Erythroblast (primary cell): ENCODE measurements around the gene RUSC2.

ENCODE experiments used
- DNase-seq, 2 experiments: peaks; one replicate each; lab custom pipeline; 2025; lab: John Stamatoyannopoulos, UW
- GATA1 ChIP-seq: IDR thresholded peaks from 2 replicates; pipeline ENCODE4 v1.6.1; 2011; ENCODE audit warnings: low read depth, mild to moderate bottlenecking, control low read depth, low read length, moderate library complexity
- POLR2A ChIP-seq: IDR thresholded peaks from 2 replicates; pipeline ENCODE4 v1.6.1; 2011; ENCODE audit warnings: mild to moderate bottlenecking, low read length

Gene RUSC2, protein sequence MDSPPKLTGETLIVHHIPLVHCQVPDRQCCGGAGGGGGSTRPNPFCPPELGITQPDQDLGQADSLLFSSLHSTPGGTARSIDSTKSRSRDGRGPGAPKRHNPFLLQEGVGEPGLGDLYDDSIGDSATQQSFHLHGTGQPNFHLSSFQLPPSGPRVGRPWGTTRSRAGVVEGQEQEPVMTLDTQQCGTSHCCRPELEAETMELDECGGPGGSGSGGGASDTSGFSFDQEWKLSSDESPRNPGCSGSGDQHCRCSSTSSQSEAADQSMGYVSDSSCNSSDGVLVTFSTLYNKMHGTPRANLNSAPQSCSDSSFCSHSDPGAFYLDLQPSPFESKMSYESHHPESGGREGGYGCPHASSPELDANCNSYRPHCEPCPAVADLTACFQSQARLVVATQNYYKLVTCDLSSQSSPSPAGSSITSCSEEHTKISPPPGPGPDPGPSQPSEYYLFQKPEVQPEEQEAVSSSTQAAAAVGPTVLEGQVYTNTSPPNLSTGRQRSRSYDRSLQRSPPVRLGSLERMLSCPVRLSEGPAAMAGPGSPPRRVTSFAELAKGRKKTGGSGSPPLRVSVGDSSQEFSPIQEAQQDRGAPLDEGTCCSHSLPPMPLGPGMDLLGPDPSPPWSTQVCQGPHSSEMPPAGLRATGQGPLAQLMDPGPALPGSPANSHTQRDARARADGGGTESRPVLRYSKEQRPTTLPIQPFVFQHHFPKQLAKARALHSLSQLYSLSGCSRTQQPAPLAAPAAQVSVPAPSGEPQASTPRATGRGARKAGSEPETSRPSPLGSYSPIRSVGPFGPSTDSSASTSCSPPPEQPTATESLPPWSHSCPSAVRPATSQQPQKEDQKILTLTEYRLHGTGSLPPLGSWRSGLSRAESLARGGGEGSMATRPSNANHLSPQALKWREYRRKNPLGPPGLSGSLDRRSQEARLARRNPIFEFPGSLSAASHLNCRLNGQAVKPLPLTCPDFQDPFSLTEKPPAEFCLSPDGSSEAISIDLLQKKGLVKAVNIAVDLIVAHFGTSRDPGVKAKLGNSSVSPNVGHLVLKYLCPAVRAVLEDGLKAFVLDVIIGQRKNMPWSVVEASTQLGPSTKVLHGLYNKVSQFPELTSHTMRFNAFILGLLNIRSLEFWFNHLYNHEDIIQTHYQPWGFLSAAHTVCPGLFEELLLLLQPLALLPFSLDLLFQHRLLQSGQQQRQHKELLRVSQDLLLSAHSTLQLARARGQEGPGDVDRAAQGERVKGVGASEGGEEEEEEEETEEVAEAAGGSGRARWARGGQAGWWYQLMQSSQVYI (N-terminal part only)

DNA sequence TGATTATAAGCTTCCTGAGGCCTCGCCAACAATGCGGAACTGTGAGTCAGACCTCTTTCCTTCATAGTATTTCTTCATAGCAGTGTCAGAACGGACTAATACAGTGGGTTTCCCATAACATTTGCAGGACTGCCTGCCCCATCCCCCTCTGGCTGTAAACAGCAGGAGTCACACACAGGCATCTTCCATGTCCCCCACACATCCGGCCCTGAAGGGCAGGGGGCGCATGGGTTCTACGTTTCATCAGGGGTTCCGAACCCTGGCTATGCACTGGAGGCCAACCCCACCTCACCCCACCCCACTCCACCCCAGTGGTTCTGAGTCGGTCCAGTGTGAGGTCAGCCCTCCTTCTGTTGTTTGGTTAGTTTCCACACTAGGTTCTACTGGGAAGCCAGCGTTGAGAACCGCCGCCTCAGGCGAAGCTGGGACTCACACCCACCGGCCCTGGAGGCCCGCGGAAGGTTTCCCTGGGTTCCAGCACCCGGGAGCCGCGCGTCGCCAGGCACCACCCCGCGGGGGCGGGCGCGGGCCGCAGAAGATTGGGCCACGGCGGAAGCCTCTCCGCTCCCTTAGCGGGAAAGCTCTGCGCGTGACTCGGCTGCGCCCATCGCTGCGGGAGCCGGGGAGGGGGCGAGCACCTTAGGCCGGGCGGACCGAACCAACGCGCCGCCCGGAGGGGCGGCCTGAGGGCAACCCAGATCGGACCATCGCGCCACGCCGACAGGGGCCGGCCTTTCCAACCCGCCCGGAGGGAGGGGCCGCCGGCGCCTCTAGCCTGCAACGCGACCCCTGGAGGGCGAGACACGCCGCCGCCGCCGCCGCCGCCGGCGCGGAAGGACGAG, at the start of gene RUSC2:
Gene RUSC2, plus strand, starts transcription at position 799 of the 842 bp plus-strand sequence. CDS start 56,411 bp downstream, outside the sequence.
- TF ChIP-seq GATA1 (no peak), POLR2A (no peak)
- peak; percentile 77 to 83 for DNase-seq

DNA sequence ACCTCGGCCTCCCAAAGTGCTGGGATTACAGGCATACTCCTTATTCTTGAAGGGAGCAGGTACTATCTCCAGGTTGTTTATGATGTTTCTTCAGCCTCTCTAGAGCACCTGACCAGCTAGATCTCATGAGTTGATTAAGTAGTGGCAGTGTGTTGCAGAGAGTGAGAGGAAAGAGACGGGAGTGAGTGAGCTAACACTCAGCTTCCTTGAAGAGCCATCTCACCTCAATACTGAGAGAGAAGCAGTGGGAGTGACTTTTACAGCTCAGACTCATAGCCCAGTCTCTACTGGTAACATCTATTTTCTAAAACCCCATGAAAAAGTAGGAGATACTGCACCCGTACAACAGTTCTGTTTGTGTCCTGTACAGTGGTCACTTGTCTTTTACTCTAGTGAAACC, 43.9 kb upstream of the RUSC2 start:
- no peak for DNase-seq
- no peak for TF ChIP-seq GATA1
- no peak for TF ChIP-seq POLR2A

DNA sequence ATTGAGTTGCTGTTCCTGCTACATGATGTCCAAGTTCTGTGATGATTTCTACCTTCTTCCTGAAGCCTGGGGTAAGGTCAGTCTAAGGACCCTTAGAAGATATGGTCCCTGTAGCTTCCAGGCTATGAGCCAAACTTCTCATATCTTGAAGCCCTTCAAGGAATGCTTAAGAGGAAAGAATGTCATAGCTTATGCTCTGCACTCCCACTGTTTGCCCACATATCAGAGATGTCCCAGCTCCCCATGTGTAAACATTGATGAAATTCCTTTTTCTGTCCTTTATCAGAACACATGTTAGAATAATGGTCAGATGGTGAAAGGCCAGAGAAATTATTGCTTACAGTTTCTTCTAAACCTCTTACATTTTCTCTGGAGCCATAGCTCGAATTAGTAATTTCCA, 41.4 kb upstream of the RUSC2 start:
- TF ChIP-seq POLR2A, result no peak
- TF ChIP-seq GATA1, result no peak
- no peak for DNase-seq

DNA sequence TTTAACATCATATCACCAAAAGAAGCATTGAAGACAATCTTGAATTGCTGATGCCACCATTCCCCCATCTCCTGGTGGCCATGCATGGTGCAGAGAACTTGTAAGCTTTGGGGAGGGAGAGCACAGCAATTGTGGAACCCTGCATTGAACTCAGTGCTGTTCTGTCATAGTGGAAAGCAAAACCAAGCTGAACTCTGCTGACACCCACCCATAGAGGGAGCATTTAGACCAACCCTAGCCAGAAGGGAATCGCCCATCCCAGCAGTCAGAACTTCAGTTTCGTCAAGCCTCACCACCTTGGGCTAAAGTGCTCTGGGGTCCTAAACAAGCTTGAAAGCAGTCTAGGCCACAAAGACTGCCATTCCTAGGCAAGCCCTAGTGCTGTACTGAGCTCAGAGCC, 37.4 kb upstream of the RUSC2 start:
- DNase-seq, result no peak
- TF ChIP-seq GATA1, result no peak
- TF ChIP-seq POLR2A, result no peak

DNA sequence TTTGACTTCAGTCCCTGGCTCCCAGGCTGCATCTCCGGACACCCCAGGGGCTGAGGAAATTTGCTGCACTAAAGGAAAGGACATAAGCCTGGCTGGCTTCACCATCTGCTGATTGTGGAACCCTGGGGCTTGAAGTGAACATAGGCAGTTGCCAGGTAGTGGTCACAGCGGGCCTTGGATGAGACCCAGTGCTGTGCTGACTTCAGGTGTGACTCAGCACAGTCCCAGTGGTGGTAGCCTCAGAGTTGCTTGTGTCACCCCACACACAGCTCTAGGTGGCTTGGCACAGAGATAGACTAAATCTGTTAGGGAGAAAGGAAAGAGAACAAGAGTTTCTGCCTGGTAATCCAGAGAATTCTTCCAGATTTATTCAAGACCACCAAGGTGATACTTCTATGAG, 36.1 kb upstream of the RUSC2 start:
- no peak for DNase-seq
- TF ChIP-seq POLR2A (no peak), GATA1 (no peak)

DNA sequence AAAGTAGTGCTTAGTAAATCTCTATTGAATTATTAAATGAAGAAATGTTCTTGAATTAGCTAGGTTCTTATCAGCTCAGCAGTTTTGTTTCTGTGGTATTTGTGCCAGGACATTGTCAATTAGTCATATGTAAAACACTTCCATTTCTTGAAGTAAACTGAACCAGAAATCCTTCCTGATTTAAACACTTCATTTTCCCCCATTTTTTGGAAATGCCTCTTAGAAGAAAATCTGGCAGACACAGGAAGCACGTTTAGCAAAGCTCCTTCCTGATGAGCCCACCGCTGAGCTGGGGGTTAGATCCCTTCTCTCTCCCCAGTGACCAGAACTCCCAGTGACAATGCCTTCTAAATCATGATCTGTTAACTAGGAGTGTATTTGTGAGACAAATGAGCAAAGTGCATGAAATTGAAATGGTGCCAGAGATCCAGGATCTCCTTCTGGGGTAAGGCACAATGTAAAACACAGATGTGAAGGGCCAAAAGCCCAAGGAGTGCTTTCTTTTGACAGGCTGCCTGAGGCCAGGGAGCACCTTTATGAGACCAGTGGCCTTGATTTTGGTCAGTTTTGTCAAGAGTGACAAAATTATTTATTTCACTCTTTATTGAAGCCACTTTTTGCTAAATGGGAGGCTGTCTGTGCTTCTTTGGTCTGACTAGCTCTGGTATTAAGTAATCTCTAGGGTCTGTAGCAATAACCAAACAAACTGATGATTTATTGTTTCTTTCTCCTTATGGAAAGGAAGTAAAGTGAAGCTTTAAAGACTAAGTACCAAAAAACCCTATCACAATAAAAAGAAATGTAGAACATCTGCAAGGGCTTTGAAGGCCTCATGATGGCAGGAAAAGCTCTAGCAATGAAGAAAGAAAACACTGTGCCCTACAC, 25.5 kb upstream of the RUSC2 start:
- DNase-seq, result no peak
- TF ChIP-seq POLR2A (no peak), GATA1 (no peak)

DNA sequence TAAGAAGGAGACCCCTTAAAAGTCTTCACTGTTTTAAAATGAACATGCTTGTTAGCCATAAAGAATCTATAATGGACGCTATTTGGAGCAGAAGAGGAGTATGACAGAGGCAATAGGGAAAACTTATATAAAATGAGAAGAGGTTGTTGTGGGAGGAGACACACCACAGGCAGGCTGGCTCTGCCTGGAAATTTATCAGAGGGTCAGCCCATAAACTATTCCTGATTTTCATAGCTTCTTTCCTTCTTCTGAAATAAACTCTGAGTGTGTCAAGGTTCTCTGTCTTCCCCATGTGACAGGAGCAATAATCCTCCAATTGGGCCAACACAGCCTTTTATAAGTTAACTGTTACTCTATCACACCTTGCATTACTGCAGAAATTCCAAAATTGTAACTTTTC, 19.6 kb upstream of the RUSC2 start:
- no peak for TF ChIP-seq POLR2A
- TF ChIP-seq GATA1, result no peak
- DNase-seq, result no peak

DNA sequence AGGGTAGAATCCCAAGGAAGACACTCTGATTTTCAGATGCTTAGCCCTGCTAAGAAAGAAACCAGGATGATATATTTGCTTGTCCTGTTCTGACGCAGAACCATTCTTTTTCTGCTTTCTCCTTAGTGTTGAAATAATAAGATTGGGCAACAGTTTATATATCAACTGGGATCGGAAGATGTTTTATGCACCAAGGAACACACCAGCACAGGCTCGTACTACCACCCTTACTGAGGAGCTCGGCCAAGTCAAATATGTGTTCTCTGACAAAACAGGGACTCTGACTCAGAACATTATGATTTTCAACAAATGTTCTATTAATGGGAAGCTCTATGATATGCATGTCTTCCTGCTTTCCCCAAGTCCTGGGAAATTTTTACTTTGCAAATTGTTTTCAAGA, 19.0 kb upstream of the RUSC2 start:
- DNase-seq, result no peak
- TF ChIP-seq POLR2A, result no peak
- TF ChIP-seq GATA1, result no peak

DNA sequence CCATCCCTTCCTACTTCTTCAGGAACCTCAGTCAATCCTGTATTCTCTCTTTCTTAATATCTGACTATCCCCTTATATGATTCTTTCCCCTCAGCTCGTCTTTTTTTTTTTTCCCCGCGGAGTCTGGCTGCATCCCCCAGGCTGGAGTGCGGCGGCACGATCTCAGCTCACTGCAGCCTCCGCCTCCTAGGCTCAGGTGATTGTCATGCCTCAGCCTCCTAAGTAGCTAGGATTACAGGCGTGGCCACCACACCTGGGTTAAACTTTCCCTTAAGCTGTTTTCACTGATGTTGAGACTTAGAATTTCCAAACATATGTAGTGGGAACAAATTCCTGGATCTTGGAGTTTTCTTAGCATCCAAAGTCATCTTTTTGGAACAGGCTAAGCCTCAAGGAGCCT, 13.3 kb upstream of the RUSC2 start:
- TF ChIP-seq GATA1, result no peak
- TF ChIP-seq POLR2A, result no peak
- DNase-seq, result no peak

DNA sequence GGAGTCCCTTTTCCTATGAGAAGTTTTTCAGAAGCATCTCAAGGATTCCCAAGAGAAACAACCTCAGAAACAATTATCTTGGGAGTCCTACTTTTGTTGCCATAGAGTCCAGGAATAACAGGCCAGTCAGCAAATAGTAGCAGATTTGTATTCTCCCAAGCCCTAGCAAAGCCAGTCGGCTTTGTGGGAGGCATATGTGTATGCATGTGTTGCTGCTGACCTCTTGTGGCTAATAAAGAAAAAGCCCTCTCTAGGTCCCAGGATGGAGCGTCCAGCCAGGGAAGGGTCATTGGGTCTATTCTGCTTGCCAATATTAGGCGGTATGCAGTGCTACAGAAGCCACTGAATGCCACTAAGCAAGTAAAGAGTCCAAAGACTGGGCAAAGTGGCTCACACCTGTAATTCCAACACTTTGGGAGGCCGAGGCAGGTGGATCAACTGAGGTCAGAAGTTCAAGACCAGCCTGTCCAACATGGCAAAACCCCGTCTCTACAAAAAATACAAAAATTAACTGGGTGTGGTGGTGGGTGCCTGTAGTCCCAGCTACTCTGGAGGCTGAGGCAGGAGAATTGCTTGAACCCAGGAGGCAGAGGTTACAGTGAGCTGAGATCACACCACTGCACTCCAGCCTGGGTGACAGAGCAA, 12.6 kb upstream of the RUSC2 start:
- DNase-seq, result peak; percentile 69 to 77

DNA sequence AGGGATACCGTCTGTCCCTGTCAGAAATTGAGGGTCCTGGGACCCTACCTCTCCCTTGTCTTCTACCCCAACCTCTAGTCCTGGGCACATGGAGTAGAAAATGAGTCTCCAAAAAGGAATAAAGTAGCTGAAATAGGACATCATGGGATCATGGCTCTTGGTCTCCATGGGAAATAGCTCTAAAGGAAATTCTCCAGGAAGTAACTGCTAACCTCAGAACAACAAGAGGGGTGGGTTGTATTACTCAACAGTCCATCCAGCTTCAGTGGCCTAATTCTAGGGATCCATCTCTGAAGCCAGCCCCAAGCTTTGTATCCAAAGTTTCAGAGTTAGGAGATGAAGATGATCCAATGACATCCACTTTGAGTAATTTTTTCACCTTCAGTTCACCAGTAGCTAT, 11.0 kb upstream of the RUSC2 start:
- DNase-seq, result no peak
- TF ChIP-seq POLR2A (no peak), GATA1 (no peak)

DNA sequence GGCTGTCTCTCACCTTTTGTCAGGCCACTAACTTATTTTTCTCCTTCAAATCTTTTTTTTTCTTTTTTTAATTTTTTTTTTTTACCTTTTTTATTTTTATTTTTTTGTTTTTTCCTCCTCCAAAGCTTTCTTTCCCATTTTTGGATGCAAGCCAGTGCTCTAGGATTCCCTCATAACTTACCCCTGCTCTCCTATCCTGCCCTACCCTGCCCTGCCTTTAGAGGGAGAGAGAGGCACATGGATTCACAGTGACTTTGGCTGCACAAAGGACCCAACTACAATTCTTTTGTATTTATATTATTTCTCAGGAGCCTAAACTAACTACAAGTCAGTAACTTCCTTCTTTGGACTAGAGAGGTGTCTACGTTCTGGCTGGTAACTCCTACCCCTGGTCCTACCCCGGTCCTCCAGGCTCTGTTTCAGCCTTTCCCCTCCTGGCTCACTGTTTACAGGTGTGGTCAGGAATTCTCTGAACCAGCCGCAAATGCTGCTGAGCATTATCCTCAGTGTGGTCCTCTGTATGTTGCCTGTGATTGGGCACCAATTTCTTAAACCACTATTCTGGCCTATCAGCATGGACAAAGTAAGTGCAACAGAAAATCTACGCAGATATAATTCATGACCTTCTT, 8.4 kb upstream of the RUSC2 start:
- peak; percentile 52 to 55 for DNase-seq
- TF ChIP-seq GATA1 (no peak), POLR2A (no peak)
